Uterus (tissue), 4 donors: Measurements from ENCODE around the gene ENPEP. TPM values are rescaled to one million over a fixed set of nuclear protein-coding genes. Genes with fewer than 3 reads are reported as not detected.

ENCODE experiments used
- DNase-seq, 2 donors: peaks; one replicate each; pipeline ENCODE4 v3.0.0-alpha.2; 2019 to 2020
- H3K27ac ChIP-seq, 2 donors: fragments of 200-600 bp; sonication (generic); 1 replicate in 1 of 2; 2 replicates in 1 of 2; pipeline ENCODE4 v1.5.1; 2016 to 2018
- H3K27me3 ChIP-seq, 2 donors: fragments of 200-600 bp; sonication (generic); one replicate each; pipeline ENCODE4 v1.5.1; 2018 to 2019; ENCODE audit warnings: control low read depth in 1 of 2
- H3K36me3 ChIP-seq, 2 donors: fragments of 200-600 bp; sonication (generic); one replicate each; pipeline ENCODE4 v1.5.1; 2019; ENCODE audit warnings: control low read depth in 1 of 2
- H3K4me1 ChIP-seq, 2 donors: fragments of 200-600 bp; sonication (generic); one replicate each; pipeline ENCODE4 v1.5.1; 2018 to 2019; ENCODE audit warnings: control low read depth in 1 of 2
- H3K4me3 ChIP-seq, 2 donors: fragments of 200-600 bp; sonication (generic); 1 replicate in 1 of 2; 2 replicates in 1 of 2; pipeline ENCODE4 v1.5.1; 2018 to 2019; ENCODE audit warnings: mild to moderate bottlenecking in 1 of 2
- H3K9me3 ChIP-seq, 2 donors: fragments of 200-600 bp; sonication (generic); one replicate each; pipeline ENCODE4 v1.5.1; 2019; ENCODE audit warnings: control low read depth in 1 of 2
- CTCF ChIP-seq, 4 experiments: fragments of 200-600 bp in 2 of 4; fragments of 450-650 bp in 2 of 4; sonication (generic) in 2 of 4; IDR thresholded peaks; one replicate each; pipeline ENCODE4 v1.5.1; 2016 to 2019; ENCODE audit warnings: antibody characterized with exemption in 4 of 4, mild to moderate bottlenecking in 2 of 4, moderate library complexity in 1 of 4
- POLR2A ChIP-seq, 2 donors: fragments of 450-650 bp; IDR thresholded peaks; one replicate each; pipeline ENCODE4 v1.6.1; 2016; ENCODE audit warnings: antibody characterized with exemption in 2 of 2, mild to moderate bottlenecking in 1 of 2, moderate library complexity in 1 of 2
- intact Hi-C: fragments of 100-400 bp; cut with DNase I; formaldehyde crosslinking; loops from one replicate; pipeline ENCODE4 v1.15.1; 2023; ENCODE audit warnings: low total_unique reads
- total RNA-seq, 4 donors: library from RNA; depleted of rRNA in 3 of 4; stranded (reverse); fragments of >200 nt in 3 of 4; gene quantifications; one replicate each; pipeline versions ENCODE4 v1.1.0 to v1.2.4, GENCODE V29; 2014 to 2023
- donor health status: DM: yes; HTN: yes; CAD: no.

ENPEP gene
- total RNA-seq, 4 donors from 2014 or later: 5.9 to 43.3 (median 14.1) TPM

GRCh38 chr4:110493520-110493919, 17.6 kb downstream of the ENPEP start:
- Histone ChIP-seq H3K4me3 (no peak overlapping the region), H3K36me3 (no peaks in the 10 kb centered on the region), H3K27ac (no peak overlapping the region), H3K9me3 (no peaks in the 10 kb centered on the region), H3K27me3 (no peaks in the 10 kb centered on the region), H3K4me1 (peaks cover 0 to 3% of the 10 kb centered on the region in 2 donors)
- no peak for TF ChIP-seq CTCF (IDR thresholded peaks at IDR 0.05)
- no peak for TF ChIP-seq POLR2A (IDR thresholded peaks at IDR 0.05)
- no peak for DNase-seq
- intact Hi-C loops: no loop called here

GRCh38 chr4:110498420-110498819, 22.5 kb downstream of the ENPEP start:
- Histone ChIP-seq H3K9me3 (no peaks in the 10 kb centered on the region), H3K27me3 (no peaks in the 10 kb centered on the region), H3K36me3 (no peaks in the 10 kb centered on the region), H3K4me3 (no peak overlapping the region), H3K27ac (no peak overlapping the region), H3K4me1 (no peaks in the 10 kb centered on the region)
- intact Hi-C loops: no loop called here
- DNase-seq: no peak
- TF ChIP-seq CTCF (IDR thresholded peaks at IDR 0.05) (no peak), POLR2A (IDR thresholded peaks at IDR 0.05) (no peak)

- no peaks in the 10 kb centered on the region for H3K27me3 ChIP-seq
- DNase-seq: no peak
- H3K4me1 ChIP-seq: no peaks in the 10 kb centered on the region
- H3K9me3 ChIP-seq: no peaks in the 10 kb centered on the region
- no peak overlapping the region for H3K4me3 ChIP-seq
- no peak overlapping the region for H3K27ac ChIP-seq
- no peaks in the 10 kb centered on the region for H3K36me3 ChIP-seq
- TF ChIP-seq POLR2A (IDR thresholded peaks at IDR 0.05) (no peak), CTCF (IDR thresholded peaks at IDR 0.05) (no peak)
- intact Hi-C loops: no loop called here
Observed at GRCh38 chr4:110499126-110499525, 23.2 kb downstream of the ENPEP start.

- TF ChIP-seq POLR2A (IDR thresholded peaks at IDR 0.05) (no peak), CTCF (IDR thresholded peaks at IDR 0.05) (no peak)
- no peak for DNase-seq
- Histone ChIP-seq H3K36me3 (no peaks in the 10 kb centered on the region), H3K27me3 (no peaks in the 10 kb centered on the region), H3K27ac (no peak overlapping the region), H3K9me3 (no peaks in the 10 kb centered on the region), H3K4me3 (no peak overlapping the region), H3K4me1 (no peaks in the 10 kb centered on the region)
- intact Hi-C loops: no loop called here
Observed at GRCh38 chr4:110501826-110502225, 25.9 kb downstream of the ENPEP start.

GRCh38 chr4:110503270-110504083, 27.5 kb downstream of the ENPEP start:
- Histone ChIP-seq H3K4me1 (no peaks in the 10 kb centered on the region), H3K36me3 (no peaks in the 10 kb centered on the region), H3K27ac (peak overlapping the region; percentile 50 to 65), H3K4me3 (no peak overlapping the region), H3K27me3 (no peaks in the 10 kb centered on the region), H3K9me3 (no peaks in the 10 kb centered on the region)
- TF ChIP-seq POLR2A (IDR thresholded peaks at IDR 0.05): no peak
- intact Hi-C loops: no loop called here
- no peak for DNase-seq
